ENCODE results near the gene PHF21B.

DNA sequence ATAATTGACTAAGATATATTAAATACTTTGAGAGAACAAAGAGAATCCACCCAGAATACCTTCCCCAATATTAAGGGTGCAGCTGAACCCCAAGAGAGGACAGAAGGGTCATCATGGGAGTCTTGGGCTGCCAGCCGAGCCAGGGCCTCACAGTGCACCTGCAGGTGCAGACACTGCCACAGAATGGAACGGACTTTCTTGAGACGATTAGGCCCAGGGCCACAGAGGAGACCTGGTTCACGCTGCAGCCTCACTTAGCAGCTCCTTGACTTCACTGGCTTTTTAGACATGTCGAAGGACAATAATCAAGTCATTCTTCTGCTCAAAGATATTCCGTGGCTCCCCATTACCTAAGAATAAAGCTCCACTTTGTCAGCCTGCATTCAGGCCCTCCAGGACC, 100.6 kb downstream of the PHF21B start:
- no peak for TF ChIP-seq EZH2 (IDR thresholded peaks at IDR 0.05)
- TF ChIP-seq, protein P1, sequence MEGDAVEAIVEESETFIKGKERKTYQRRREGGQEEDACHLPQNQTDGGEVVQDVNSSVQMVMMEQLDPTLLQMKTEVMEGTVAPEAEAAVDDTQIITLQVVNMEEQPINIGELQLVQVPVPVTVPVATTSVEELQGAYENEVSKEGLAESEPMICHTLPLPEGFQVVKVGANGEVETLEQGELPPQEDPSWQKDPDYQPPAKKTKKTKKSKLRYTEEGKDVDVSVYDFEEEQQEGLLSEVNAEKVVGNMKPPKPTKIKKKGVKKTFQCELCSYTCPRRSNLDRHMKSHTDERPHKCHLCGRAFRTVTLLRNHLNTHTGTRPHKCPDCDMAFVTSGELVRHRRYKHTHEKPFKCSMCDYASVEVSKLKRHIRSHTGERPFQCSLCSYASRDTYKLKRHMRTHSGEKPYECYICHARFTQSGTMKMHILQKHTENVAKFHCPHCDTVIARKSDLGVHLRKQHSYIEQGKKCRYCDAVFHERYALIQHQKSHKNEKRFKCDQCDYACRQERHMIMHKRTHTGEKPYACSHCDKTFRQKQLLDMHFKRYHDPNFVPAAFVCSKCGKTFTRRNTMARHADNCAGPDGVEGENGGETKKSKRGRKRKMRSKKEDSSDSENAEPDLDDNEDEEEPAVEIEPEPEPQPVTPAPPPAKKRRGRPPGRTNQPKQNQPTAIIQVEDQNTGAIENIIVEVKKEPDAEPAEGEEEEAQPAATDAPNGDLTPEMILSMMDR (IDR thresholded peaks at IDR 0.05): no peak

All from neural progenitor cell (in vitro differentiated cells).